HepG2 (cell line): Measurements from ENCODE around the gene SLC26A5. TPM values are rescaled to one million over a fixed set of nuclear protein-coding genes. Genes with fewer than 3 reads are reported as not detected.
A peak's percentile ranks its signal among the peaks of the same experiment; 100 is the strongest.

Experiments
- BRF2 ChIP-seq: sonication (generic); formaldehyde crosslinking; IDR thresholded peaks from 2 replicates; pipeline ENCODE4 v1.8.1; 2022; ENCODE audit warnings: mild to moderate bottlenecking, missing genetic modification reagents
- E2F5 ChIP-seq: sonication (generic); formaldehyde crosslinking; conservative IDR thresholded peaks from 2 replicates; pipeline ENCODE4 v1.4.0; 2020; ENCODE audit warnings: missing genetic modification reagents
- FOSL1 ChIP-seq: sonication (generic); formaldehyde crosslinking; IDR thresholded peaks from 2 replicates; pipeline ENCODE4 v1.9.0; 2021; ENCODE audit warnings: missing genetic modification reagents, borderline replicate concordance
- GRHL1 ChIP-seq: sonication (generic); formaldehyde crosslinking; conservative IDR thresholded peaks from 2 replicates; pipeline ENCODE4 v1.8.0; 2022; ENCODE audit warnings: missing genetic modification reagents
- NONO ChIP-seq, 2 experiments: fragments of 450-650 bp in 1 of 2; sonication (generic) in 1 of 2; formaldehyde crosslinking in 1 of 2; IDR thresholded peaks in 1 of 2; conservative IDR thresholded peaks in 1 of 2; 2 replicates each; pipeline versions ENCODE4 v1.6.1 to v1.8.0; 2017 to 2022; ENCODE audit warnings: mild to moderate bottlenecking in 1 of 2, missing genetic modification reagents in 1 of 2, moderate library complexity in 1 of 2
- PHB2 ChIP-seq: fragments of 450-650 bp; IDR thresholded peaks from 2 replicates; pipeline ENCODE4 v1.6.1; 2018; ENCODE audit not compliant: partially characterized antibody
- RBFOX2 ChIP-seq: fragments of 200-400 bp; formaldehyde crosslinking; IDR thresholded peaks from 2 replicates; pipeline ENCODE4 v1.6.1; 2017; ENCODE audit warnings: low read depth, mild to moderate bottlenecking, low read length
- SETDB1 ChIP-seq: sonication (generic); formaldehyde crosslinking; IDR thresholded peaks from 2 replicates; pipeline ENCODE4 v1.5.1; 2020; ENCODE audit warnings: missing genetic modification reagents, mild to moderate bottlenecking, borderline replicate concordance
- SP140L ChIP-seq: sonication (generic); formaldehyde crosslinking; IDR thresholded peaks from 2 replicates; pipeline ENCODE4 v1.4.0; 2020; ENCODE audit warnings: missing genetic modification reagents, borderline replicate concordance
- SRSF1 ChIP-seq: fragments of 200-400 bp; formaldehyde crosslinking; optimal IDR thresholded peaks from 2 replicates; pipeline ENCODE3; 2017; ENCODE audit warnings: mild to moderate bottlenecking, low read depth, low read length, moderate library complexity
- SRSF4 ChIP-seq: fragments of 200-400 bp; formaldehyde crosslinking; IDR thresholded peaks from one replicate; pipeline ENCODE4 v1.6.1; 2018; ENCODE audit warnings: mild to moderate bottlenecking, low read depth, low read length, moderate library complexity; ENCODE audit not compliant: poor library complexity, severe bottlenecking
- TFE3 ChIP-seq: IDR thresholded peaks from 2 replicates; pipeline ENCODE4 v1.6.1; 2016
- U2AF1 ChIP-seq: fragments of 200-400 bp; formaldehyde crosslinking; optimal IDR thresholded peaks from 2 replicates; pipeline ENCODE3; 2017; ENCODE audit warnings: mild to moderate bottlenecking, low read depth, low read length
- YEATS4 ChIP-seq: sonication (generic); formaldehyde crosslinking; IDR thresholded peaks from 2 replicates; pipeline ENCODE4 v1.4.0; 2020; ENCODE audit warnings: missing genetic modification reagents, borderline replicate concordance
- ZNF326 ChIP-seq: sonication (generic); formaldehyde crosslinking; IDR thresholded peaks from 2 replicates; pipeline ENCODE4 v1.4.0; 2020; ENCODE audit warnings: missing genetic modification reagents, borderline replicate concordance
- ZNF607 ChIP-seq: sonication (generic); formaldehyde crosslinking; IDR thresholded peaks from 2 replicates; pipeline ENCODE4 v1.5.1; 2020; ENCODE audit warnings: missing genetic modification reagents, mild to moderate bottlenecking, borderline replicate concordance
- ZNF724P ChIP-seq: sonication (generic); formaldehyde crosslinking; IDR thresholded peaks from 2 replicates; pipeline ENCODE4 v1.8.0; 2022; ENCODE audit warnings: missing genetic modification reagents, borderline replicate concordance
- ZNF781 ChIP-seq: sonication (generic); formaldehyde crosslinking; IDR thresholded peaks from 2 replicates; pipeline ENCODE4 v1.5.1; 2020; ENCODE audit warnings: borderline replicate concordance, mild to moderate bottlenecking, missing genetic modification reagents; ENCODE audit errors: not compliant biosample characterization
- ZNF83 ChIP-seq: sonication (generic); formaldehyde crosslinking; IDR thresholded peaks from 2 replicates; pipeline ENCODE4 v1.4.0; 2020; ENCODE audit warnings: missing genetic modification reagents, mild to moderate bottlenecking, borderline replicate concordance
- ZSCAN29 ChIP-seq: sonication (generic); formaldehyde crosslinking; conservative IDR thresholded peaks from 2 replicates; pipeline ENCODE4 v1.4.0; 2020; ENCODE audit warnings: mild to moderate bottlenecking, missing genetic modification reagents
- polyA plus RNA-seq, 8 experiments: library from polyadenylated mRNA; depleted of rRNA in 3 of 8; stranded (reverse) in 7 of 8; unstranded in 1 of 8; fragments of >200 nt; fragmentation: Illumina TruSeq in 4 of 8; extraction: Trizol in 4 of 8; gene quantifications; 2 replicates each; pipeline versions ENCODE4 v1.2.1 to v1.2.3, GENCODE V29; 2011 to 2016; ENCODE audit warnings: low read depth in 4 of 8, missing spikeins in 1 of 8, mixed read lengths in 1 of 8; ENCODE audit not compliant: insufficient read depth in 1 of 8
- total RNA-seq, 5 experiments: library from RNA; depleted of rRNA; stranded (reverse); fragments of >200 nt; fragmentation: Illumina TruSeq; extraction: Trizol; gene quantifications; 2 replicates each; pipeline ENCODE4 v1.2.3, GENCODE V29; 2016; ENCODE audit warnings: low read depth in 1 of 5
- TF ChIP-seq, protein P1 (sequence below): sonication (generic); formaldehyde crosslinking; IDR thresholded peaks from 2 replicates; pipeline ENCODE4 v1.4.0; 2020; ENCODE audit warnings: missing genetic modification reagents, mild to moderate bottlenecking, borderline replicate concordance

The SLC26A5 gene
- total and polyA plus RNA-seq, 2 of the 13 experiments (the other 11 are each of a cell fraction or from before 2014, with no cell fraction given) = 0.08 to 0.11 TPM

DNA sequence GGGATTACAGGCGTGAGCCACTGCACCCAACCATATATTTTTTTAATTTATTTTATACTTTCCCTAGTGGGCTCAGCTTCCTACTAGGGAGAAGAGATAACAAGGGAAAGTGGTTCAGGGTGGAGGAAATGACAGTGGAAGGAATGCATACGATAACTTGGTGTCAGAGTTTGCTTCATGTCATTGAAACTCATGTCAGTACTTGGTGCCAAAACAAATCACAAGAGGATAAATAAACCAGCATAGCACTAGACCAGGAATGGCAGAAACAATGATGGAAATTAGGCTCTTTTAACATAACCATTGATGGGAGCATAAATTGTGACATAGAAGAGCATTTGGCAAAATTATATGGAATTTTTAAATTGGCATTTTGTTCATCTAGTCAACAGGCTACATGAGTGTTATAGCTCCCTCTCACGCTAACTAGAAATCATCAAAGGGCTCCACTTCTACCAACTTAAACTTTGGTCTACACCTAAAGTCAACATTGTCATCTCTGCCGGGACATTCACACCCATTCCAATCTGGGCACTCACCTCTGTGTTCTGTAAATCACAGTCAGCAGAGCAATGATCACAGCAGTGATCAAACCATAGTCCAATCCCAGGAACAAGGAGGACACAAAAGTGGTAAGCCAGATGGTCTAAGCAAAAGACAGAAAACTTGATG, 57.4 kb downstream of the SLC26A5 start (continued):
- TF ChIP-seq RBFOX2 (no peak), PHB2 (no peak), NONO (IDR thresholded peaks at IDR 0.05) (no peak), NONO (CRISPR knock-in tag; conservative IDR thresholded peaks at IDR 0.05) (peak; percentile 55; the same call in 1 of the 2 replicates), E2F5 (CRISPR knock-in tag) (no peak), ZSCAN29 (0 out of 2 replicates have a peak, but pooled peaks have one; percentile 2), SP140L (CRISPR knock-in tag) (no peak), SRSF1 (no peak), ZNF724P (CRISPR knock-in tag) (no peak), YEATS4 (CRISPR knock-in tag) (no peak; the same call in 1 of the 2 replicates), TFE3 (CRISPR knock-in tag) (no peak), U2AF1 (no peak), ZNF83 (no peak), SETDB1 (CRISPR knock-in tag) (no peak), FOSL1 (CRISPR knock-in tag) (no peak), ZNF326 (CRISPR knock-in tag) (no peak), BRF2 (no peak), GRHL1 (CRISPR knock-in tag) (no peak), SRSF4 (no peak), ZNF607 (no peak), ZNF781 (CRISPR knock-in tag) (no peak)
- TF ChIP-seq, protein P1, sequence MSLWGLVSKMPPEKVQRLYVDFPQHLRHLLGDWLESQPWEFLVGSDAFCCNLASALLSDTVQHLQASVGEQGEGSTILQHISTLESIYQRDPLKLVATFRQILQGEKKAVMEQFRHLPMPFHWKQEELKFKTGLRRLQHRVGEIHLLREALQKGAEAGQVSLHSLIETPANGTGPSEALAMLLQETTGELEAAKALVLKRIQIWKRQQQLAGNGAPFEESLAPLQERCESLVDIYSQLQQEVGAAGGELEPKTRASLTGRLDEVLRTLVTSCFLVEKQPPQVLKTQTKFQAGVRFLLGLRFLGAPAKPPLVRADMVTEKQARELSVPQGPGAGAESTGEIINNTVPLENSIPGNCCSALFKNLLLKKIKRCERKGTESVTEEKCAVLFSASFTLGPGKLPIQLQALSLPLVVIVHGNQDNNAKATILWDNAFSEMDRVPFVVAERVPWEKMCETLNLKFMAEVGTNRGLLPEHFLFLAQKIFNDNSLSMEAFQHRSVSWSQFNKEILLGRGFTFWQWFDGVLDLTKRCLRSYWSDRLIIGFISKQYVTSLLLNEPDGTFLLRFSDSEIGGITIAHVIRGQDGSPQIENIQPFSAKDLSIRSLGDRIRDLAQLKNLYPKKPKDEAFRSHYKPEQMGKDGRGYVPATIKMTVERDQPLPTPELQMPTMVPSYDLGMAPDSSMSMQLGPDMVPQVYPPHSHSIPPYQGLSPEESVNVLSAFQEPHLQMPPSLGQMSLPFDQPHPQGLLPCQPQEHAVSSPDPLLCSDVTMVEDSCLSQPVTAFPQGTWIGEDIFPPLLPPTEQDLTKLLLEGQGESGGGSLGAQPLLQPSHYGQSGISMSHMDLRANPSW (CRISPR knock-in tag) = no peak
